T-cell (primary cell): ENCODE results near the gene ACSL3. TPM values are rescaled to one million over a fixed set of nuclear protein-coding genes. Genes with fewer than 3 reads are reported as not detected.

ENCODE experiments used
- ATAC-seq, 4 experiments: fragments of 200-7000 bp in 3 of 4; fragments of 150-1000 bp in 1 of 4; cut with Tn5 transposase; replicated peaks in 1 of 4; 1 replicate in 3 of 4; 2 replicates in 1 of 4; pipeline ENCODE4 v1.10.0; 2021; ENCODE audit warnings: moderate library complexity in 3 of 4, mild to moderate bottlenecking in 2 of 4, moderate number of reproducible peaks in 1 of 4
- CTCF ChIA-PET, 2 donors: fragments of 300-600 bp; sonication (Branson Sonifier 250); formaldehyde crosslinking; loops; one replicate each; lab custom pipeline; 2022; ENCODE audit warnings: antibody characterized with exemption in 2 of 2; lab: Charles Lee
- POLR2A ChIA-PET, 2 donors: fragments of 300-600 bp; sonication (Branson Sonifier 250); formaldehyde crosslinking; loops; one replicate each; lab custom pipeline; 2022; ENCODE audit warnings: antibody characterized with exemption in 2 of 2; lab: Charles Lee
- DNase-seq, 35 experiments: peaks; one replicate each; pipeline versions ENCODE4 v3.0.0 to v3.0.0-alpha.2; 2013 to 2023
- H3K27ac ChIP-seq: one replicate; pipeline ENCODE4 v1.5.1; 2013; ENCODE audit warnings: low read length
- H3K27me3 ChIP-seq, 2 experiments: replicated peaks in 1 of 2; 1 replicate in 1 of 2; 2 replicates in 1 of 2; pipeline versions ENCODE4 v1.6.1 to v1.7.0; 2013; ENCODE audit warnings: low read length in 1 of 2, mixed read lengths in 1 of 2; ENCODE audit not compliant: control insufficient read depth in 2 of 2, insufficient read depth in 2 of 2; ENCODE audit errors: extremely low read depth in 1 of 2
- H3K36me3 ChIP-seq, 2 donors: 1 replicate in 1 of 2; 2 replicates in 1 of 2; pipeline versions ENCODE4 v1.6.1 to v1.7.0; 2013; ENCODE audit warnings: low read length in 1 of 2; ENCODE audit not compliant: control insufficient read depth in 2 of 2, insufficient read depth in 1 of 2; ENCODE audit errors: extremely low read depth in 1 of 2
- H3K4me1 ChIP-seq, 2 experiments: 1 replicate in 1 of 2; 2 replicates in 1 of 2; pipeline versions ENCODE4 v1.6.1 to v1.7.0; 2013; ENCODE audit warnings: low read length in 2 of 2, mixed read lengths in 1 of 2; ENCODE audit not compliant: insufficient read depth in 2 of 2, control insufficient read depth in 1 of 2; ENCODE audit errors: extremely low read depth in 1 of 2
- H3K4me3 ChIP-seq, 2 donors: 1 replicate in 1 of 2; 2 replicates in 1 of 2; pipeline versions ENCODE4 v1.5.1 to v1.7.0; 2013; ENCODE audit warnings: mild to moderate bottlenecking in 2 of 2, low read length in 1 of 2, moderate library complexity in 1 of 2; ENCODE audit not compliant: control insufficient read depth in 1 of 2; ENCODE audit errors: extremely low read depth in 1 of 2
- H3K9me3 ChIP-seq: 2 replicates; pipeline ENCODE4 v1.7.0; 2013
- H3K27ac Mint-ChIP-seq, 2 donors: one replicate each; pipeline ENCODE4 v1.8.0; 2020 to 2021; ENCODE audit warnings: mild to moderate bottlenecking in 2 of 2, mixed read lengths in 2 of 2
- H3K27me3 Mint-ChIP-seq, 2 donors: one replicate each; pipeline ENCODE4 v1.8.0; 2021 to 2022; ENCODE audit warnings: mixed read lengths in 2 of 2
- H3K36me3 Mint-ChIP-seq: one replicate; pipeline ENCODE4 v1.8.0; 2021; ENCODE audit warnings: mixed read lengths
- H3K4me1 Mint-ChIP-seq, 3 donors: one replicate each; pipeline ENCODE4 v1.8.0; 2020 to 2022; ENCODE audit warnings: mixed read lengths in 3 of 3, mild to moderate bottlenecking in 1 of 3
- H3K4me3 Mint-ChIP-seq, 3 donors: one replicate each; pipeline ENCODE4 v1.8.0; 2020 to 2022; ENCODE audit warnings: mild to moderate bottlenecking in 3 of 3, mixed read lengths in 3 of 3, moderate library complexity in 3 of 3
- H3K9me3 Mint-ChIP-seq, 3 donors: one replicate each; pipeline ENCODE4 v1.8.0; 2020 to 2022; ENCODE audit warnings: mixed read lengths in 3 of 3
- WGBS: methylation state at CpG from one replicate; pipeline ENCODE4 v1.1.5; 2013; ENCODE audit warnings: missing lambda C conversion rate; ENCODE audit not compliant: insufficient coverage; 5-methylcytosine and 5-hydroxymethylcytosine counted together
- total RNA-seq, 35 experiments: library from RNA in 6 of 35; stranded (reverse) in 6 of 35; fragments of 120-200 nt in 1 of 35; gene quantifications; one replicate each; pipeline versions ENCODE4 v1.2.1 to v1.2.4 and lab custom pipeline; 2013 to 2026

ACSL3 gene
- total RNA-seq, 5 donors from 2014 or later (not counting 1 experiment from before 2014, with no cell fraction given) = 23.9 to 82.4 (median 26.5) TPM

DNA sequence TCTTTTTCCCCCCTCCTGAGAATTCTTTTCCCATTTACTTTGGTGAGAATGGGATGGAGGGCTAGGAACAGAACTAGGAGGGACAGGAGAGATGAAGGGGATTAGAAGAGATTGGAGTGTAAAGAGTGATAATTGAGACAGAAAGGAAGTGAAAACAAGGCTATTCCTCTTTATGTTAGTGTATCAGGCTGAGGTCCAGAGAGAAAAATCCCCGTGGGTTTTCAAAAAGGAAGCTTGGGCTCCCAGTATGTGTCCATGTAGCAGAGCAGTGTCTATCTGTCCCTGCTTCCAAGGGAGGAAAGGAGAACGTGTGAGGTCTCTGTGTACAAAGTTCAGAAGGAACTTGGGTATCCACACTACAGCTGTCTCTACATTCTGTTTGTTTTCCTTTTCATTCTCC is 131.3 kb downstream of the ACSL3 start:
- Histone ChIP-seq H3K9me3 (no peaks in the 10 kb centered on the region), H3K4me1 (no peaks in the 10 kb centered on the region), H3K36me3 (no peaks in the 10 kb centered on the region), H3K27me3 (no peaks in the 10 kb centered on the region), H3K4me3 (no peak overlapping the region), H3K27ac (no peak overlapping the region)
- peaks cover 3 to 11% of the 10 kb centered on the region in 2 donors for H3K27me3 Mint-ChIP-seq
- H3K4me1 Mint-ChIP-seq = no peaks in the 10 kb centered on the region
- DNase-seq (no peak), ATAC-seq (no peak)
- peaks cover 0 to 5% (median 0%) of the 10 kb centered on the region in 3 donors for H3K9me3 Mint-ChIP-seq
- POLR2A ChIA-PET = no interaction called here
- H3K36me3 Mint-ChIP-seq = no peaks in the 10 kb centered on the region
- no peak overlapping the region for H3K4me3 Mint-ChIP-seq
- 17% methylated on average over 1 of the region's 2 CpGs for WGBS
- CTCF ChIA-PET = no interaction called here
- no peak overlapping the region for H3K27ac Mint-ChIP-seq

Other genes with a start within 250 kb of the ACSL3 start
- gene FARSB, start 204.9 kb upstream of the ACSL3 start, total RNA-seq = 10 to 100 TPM; 11.5 to 15.8 (median 15.6) TPM
- gene MOGAT1, start 189.4 kb upstream of the ACSL3 start, total RNA-seq = not detected
- not detected for gene KCNE4, start 191.2 kb downstream of the ACSL3 start, total RNA-seq